NCI-H774 (cell line): ENCODE results near the gene KAZN.

Experiments used
- DNase-seq: peaks from one replicate; lab custom pipeline; 2025; lab: John Stamatoyannopoulos, UW

Gene KAZN

DNA sequence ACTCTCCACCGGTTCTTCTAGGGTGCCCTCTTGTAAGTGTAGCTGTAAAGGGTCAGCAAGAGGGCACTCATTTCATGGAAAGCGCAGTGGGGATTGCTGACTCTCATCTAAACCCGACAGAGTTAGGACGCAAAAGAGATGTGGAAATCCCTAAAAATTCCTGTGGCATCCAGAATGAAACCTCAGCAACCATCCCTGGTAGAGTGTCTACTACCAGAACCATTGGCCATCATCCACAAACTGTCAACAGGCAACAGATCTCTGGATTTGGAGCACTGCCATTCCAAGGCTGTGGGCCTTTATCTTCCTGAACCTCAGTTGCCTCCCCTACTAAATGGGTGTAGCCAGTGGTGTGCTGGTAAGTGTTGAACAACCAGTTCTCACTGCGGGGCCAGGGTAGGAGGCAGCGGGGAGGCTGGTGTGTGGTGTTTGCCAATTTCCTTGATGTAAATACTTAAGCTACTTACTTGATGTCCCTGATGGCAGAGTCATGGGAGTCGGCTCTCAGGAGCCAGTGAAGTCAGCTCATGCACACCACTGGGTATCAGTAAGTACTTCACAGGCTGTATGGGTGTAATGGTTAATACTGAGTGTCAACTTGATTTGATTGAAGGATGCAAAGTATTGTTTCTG lies 195.8 kb downstream of the KAZN start:
- DNase-seq: no peak

DNA sequence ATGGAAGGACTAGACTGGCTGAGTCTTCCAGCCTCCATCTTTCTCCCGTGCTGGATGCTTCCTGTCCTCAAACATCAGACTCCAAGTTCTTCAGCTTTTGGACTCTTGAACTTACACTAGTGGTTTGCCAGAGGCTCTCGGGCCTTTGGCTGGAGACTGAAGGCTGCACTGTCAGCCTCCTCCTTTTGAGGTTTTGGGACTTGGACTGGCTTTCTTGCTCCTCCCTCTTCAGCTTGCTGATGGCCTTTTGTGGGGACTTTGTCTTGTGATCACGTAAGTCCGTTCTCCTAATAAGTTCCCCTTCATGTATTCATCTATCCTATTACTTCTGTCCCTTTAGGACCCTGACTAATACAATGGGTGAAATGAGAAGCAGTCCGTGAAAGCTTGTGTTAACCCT lies 196.4 kb downstream of the KAZN start:
- DNase-seq: no peak

DNA sequence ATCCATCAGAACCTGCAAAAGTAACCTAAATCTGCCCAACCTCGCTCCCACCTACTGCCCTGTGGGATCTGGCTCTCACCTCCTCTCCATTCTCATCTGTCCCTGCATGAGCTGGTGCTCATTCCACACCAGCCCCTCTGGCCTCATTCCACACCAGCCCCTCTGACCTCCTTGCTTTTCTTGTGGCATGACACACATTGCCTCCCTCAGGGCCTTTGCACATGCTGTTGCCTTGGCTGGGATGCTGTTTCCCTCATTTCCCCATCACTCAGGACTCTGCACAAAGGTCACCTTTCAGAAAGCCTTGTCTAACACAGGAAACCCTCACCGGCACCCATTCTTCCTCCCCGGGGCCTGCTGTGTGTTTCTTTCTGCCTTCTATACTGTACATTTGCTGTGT lies 197.1 kb downstream of the KAZN start:
- DNase-seq: no peak

DNA sequence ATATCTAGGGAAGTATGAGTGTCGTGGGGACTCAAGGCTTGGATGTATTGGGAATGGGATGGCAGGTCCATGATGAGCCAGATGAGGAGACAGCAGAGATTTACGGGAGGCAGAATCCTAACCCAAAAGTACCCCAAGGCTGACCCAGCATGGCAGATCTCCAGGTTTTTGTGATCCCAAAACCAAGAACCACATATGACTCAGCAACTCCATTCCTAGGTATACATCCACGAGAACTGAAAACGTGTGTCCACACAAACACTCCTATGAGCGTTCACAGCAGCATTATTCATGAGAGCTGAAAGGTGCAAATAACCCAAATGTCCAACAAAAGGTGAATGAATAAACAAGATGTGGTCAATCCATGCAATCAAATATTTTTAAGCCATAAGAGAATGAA lies 201.5 kb downstream of the KAZN start:
- no peak for DNase-seq

DNA sequence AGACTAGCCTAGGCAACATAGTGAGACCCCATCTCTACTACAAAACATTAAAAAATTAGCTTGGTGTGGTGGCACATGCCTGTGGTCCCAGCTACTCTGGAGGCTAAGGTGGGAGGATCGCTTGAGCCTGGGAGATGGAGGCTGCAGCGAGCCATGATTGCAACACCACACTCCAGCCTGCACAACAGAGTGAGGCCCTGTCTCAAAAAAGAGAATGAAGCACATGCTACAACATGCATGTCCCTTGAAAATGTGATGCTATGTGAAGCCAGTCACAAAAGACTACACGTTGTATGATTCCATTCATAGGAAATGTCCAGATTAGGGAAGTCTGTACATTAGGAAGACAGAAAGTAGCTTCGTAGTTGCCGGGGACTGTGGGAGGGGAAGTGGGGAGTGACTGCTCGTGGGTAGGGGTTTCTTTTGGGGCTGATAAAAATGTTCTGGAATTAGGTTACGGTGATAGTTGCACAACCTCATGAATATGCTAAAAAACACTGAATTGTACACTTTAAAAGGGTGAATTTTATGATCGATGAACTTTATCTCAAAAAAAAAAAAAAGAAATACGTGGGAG lies 202.1 kb downstream of the KAZN start:
- no peak for DNase-seq

DNA sequence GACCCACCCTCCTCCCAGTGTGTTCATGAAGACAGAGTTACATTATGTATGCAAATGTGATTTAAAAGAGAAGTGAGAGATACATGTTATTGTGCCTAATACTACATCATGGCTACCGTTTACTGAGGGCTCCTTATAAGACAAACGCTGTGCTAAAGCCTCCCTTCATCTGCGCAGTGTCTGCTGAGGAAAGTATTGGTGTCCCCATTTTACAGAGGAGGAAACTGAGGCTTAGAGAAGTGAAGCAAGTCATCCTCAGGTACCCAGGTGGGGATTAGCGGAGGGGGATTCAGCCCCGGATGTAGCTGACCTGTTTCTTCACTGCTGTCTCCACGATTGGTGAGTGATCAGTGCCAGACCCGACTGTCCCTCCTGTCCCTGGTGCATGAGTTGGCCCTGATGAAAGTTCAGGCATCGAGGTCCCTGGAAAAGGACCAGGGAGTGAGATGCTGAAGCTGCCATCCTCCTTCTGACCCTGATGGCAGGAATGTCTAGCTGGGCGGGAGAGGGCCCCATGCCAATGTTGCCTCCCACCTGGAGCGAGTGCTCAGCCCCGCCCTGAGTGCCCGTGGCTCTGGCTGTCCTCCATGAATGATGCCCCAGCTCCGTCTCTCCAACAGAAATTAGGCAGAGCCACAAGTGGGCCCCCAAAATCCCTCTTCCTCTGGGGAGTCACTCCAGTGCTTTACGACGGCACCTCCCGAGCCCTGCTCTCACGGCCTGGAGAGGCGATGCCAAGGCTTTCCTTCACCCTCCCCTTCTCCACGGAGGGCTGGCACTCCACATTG lies 204.7 kb downstream of the KAZN start:
- no peak for DNase-seq

DNA sequence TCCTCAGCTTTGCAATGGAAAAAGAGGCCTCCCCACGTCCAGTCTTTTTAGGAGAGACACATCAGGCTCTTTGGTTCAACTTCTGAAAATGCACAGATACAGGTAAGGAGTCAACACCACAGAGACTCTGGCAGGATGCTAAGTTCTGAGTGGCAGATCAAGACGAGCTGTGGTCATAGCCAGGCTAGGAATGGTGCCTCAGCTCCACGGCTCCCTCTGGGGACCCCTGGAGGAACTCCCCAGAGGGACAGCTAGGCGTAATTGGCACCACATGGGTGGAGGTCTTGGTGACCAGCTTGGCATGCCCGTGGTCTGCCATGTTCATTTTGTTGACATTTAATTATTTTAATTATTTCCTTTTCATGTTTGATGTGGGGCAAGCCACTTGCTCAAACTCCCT lies 206.1 kb downstream of the KAZN start:
- no peak for DNase-seq

DNA sequence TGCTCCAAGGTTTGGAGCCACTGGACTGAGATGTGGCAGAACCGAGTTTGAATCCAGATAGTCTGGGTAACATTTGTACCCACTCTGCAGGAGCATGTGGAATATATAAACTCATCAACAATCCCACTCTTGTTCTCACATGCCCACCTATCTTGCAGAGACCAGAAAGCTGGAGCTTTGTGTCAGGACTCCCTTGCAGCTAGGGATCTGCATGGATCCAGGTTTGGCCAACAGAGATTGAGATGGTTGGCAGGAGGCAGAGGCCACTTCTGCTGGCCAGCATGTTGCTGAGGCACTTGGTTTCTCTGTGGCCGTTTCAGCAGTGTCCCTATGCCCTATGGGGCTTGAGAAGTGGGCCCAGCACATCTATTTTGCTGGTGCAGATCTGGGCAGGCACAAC lies 208.3 kb downstream of the KAZN start:
- no peak for DNase-seq

DNA sequence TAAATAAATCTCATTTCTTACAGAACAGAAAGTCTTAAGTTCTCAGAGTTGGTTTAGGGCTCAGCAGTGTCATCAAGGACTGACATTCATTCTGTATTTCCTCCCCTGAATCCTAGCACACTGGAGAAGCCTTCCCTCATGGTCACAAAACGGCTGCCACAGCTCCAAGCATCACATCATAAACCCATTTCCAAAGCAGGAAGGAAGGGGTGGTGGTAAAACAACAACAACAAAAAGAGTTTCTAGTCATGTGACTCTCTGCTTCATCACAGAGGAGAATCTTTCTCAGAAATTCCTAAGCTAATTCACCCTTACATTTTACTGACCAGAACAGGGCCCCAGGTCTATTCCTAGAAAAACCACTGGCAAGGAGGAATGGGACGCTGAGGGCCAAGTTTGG lies 210.3 kb downstream of the KAZN start:
- no peak for DNase-seq

DNA sequence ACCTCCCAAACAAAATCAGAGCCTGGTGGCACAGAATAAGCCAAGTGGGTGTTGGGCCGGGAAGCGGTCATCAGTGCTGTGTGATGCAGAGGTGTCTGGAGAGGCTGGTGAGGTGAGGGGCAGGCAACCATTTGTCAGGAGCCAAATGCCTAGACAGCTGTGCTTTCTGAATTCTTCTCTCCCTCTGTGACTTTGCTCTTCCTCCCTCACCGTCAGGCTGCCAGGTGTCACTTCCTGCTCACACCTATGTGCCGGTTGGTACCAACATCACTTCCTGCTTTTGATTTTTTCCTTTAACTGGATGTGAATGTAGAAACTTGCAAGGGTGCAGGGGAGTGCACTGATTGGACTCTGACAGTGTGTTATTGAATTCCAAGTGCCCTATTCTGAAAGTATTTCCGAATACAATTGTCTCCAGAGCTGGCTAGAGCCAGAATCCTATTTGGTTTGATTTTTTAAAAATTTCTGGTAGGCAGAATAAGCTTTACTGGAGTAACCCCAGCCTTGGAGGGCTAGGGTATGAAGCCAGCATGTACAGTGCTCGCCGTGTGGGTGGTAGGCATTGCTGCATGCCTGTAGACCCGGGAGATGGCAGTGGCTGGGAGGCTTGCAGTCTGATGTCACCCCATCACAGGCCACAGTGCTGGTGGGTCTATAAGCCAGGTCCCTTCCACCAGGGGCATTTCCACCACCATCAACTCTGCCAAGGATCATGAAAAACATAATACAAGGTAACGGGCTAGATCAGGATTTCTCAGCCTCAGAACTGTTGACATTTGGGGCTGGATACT lies 210.9 kb downstream of the KAZN start:
- no peak for DNase-seq

DNA sequence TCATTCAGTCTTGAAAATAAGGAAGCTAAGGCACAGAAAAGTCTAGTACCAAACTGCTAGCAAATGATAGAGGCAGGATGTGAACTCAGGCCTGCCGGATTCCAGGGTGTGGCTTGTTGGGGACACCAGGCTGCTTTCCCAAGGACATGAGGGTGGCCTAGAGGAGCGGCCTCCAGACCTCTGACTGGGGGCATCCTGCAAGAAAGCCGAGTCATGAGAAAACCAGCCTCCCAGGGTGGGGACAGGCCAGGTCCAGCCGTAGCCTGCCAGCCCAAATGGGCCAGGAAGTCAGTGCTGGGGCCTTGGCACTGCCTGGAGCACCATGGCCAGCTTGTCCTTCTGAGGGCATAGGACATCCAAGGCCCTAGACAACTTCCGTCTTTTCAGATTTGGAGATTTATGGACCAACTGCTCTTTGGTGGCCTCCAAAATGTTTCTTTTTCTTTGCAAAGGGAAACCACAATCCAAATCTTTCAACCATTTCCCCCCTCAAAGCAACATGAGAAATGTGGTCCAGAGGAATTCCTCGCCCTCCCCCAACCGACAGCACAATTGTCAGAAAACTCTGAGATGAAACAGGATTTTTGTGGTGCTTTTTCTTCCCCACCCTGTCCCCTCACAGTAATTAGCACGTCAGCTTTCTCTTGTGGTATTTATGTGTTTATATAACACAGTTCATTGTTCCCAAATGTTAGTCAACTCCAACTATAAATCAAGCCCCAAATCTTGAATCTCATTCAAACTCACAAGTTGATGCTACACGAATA lies 212.3 kb downstream of the KAZN start:
- no peak for DNase-seq

DNA sequence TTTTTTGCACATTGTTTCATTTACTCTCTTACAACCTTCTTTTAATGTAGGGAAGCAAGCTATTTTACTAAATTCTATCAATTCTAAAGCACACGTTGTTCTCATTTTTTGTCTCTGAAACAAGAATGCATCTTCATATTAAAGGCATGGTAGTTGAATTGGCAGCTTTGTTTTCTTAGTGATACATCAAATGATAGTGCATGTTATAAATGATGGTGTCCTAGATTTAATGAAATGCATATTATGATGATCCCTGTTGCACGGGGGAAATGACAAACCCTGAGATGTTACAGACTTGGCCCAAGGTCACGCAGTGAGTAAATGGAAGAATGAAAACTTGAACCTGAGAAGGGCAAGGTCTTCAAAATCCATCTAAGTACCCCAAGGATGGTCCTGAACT lies 213.1 kb downstream of the KAZN start:
- DNase-seq: no peak

DNA sequence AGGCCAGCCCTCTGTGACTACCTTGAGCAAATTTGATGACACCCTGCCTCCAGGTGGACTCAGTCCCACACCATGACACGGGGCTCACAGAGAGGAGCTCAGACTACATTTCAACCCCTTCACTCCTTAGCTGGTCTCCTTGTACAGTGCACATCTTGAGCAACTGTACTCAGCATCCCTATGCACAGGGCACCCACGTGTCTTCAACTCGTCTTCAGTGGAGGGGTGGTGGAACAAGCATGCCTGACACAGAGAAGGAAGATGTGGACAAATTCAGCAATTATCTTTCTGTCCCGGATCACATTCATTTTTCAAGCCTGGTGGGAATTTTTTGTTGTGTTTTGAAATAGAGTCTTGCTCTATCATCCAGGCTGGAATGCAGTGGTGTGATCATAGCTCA lies 213.7 kb downstream of the KAZN start:
- DNase-seq: no peak

DNA sequence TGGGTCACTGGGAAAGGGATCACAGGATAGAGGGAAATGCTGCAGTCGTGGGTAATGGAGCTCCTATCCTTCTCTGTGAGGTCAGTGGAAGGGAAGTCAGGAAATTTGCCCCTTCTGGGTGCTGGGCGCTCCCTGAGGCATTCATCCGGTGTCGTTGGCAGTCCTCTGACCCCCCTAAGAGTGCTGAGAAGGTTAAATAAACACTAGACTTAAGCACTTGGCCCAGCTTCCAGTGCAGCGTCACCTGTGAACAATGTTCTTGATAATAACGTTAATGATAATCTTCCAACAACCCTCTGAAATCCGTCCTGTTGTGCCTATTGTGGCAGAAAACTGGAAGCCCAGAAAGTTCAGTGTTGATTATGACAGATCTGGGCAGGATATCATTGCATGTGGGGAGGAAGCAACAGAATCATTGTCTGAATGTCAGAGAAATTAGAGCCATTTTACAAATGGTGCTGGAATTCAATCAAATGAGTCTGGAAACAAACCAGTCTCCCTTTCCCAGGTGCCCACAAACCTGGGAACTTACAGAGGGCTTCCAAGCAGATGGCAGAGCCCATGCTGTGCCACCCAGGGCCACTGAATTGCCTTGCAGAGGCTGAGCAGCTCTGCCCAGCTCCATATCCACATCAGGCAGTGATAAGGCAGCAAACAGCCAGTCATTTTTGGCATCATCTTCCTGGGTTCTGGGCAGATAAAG lies 216.8 kb downstream of the KAZN start:
- DNase-seq: no peak

DNA sequence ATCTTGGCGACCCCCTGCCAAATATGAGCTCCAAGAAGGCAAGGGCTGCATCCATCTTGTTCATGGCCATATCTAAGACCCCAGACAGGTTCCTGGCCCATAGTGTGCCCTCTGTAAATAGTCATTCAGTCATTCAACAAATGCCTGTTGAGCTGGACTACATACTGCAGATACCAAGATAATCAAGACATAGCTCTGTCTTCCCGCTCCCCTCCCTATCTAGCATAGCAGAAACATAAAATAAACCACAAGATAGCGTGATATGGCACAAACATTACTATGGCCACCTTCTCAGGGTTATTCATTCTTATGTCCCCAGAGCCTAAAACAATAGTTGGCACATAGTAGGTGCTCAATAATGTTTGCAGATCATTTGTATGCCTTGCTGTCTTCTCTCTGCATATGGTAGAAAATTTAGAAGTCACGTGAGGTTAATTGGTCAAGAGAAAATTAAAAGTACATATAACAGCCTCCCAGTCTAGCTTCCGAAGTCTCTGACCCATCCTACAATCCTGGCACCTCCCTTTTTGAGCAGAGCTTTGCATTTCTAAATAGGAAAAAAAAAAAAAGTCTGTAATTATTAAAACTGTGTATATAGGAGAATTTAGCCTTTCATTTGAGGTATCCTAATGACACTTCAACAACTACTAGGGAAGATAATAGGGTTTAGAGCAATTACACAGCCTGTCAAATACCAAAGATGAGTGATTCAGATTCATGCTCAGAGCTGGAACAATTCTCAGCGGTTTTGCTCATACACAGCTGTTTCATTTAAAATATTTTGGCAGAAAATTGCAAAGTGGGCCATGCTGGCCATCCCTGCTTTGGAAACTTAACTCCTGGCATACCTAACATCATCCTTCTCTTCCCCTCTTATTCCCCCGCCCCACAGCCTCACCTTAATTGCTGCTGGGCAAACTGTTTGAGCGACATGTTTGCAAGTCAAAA lies 219.0 kb downstream of the KAZN start:
- DNase-seq: no peak

DNA sequence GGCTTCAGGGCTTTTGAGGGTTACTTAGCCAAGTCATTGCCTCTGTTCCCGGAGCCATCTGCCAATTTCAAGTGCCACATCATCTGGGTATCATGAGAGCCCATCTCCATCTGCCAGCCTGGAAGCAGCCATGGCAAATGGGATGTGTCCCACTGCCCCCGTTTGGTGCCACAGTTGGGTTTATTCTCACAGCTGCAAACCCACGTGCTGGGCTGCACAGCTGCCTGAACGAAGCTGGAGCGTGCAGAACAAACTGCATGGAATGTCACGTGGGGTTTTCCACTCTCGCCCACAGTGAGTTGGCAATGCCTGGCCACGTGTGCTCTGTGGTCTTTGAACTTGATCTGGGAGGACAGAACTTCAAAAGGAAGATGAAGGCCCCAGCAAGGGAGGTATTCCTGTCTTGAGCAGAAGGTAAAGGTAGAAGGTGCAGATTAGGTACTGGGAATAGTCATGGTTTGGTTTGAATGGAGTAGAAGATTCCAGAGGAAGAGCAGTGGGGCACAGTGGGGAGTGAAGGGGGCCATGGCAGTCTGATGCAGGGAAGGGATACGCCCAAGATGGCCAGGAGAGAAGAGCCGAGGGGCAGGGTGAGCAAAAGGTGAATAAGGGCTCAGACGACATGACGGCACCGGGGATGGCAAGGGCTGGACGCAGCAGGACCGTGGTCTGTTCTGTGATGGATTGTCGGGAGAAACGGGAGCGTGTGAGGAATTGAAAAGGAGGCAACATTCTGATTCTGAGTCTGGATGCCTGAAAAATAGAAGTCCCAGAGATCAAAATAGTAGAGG lies 222.0 kb downstream of the KAZN start:
- DNase-seq: no peak

DNA sequence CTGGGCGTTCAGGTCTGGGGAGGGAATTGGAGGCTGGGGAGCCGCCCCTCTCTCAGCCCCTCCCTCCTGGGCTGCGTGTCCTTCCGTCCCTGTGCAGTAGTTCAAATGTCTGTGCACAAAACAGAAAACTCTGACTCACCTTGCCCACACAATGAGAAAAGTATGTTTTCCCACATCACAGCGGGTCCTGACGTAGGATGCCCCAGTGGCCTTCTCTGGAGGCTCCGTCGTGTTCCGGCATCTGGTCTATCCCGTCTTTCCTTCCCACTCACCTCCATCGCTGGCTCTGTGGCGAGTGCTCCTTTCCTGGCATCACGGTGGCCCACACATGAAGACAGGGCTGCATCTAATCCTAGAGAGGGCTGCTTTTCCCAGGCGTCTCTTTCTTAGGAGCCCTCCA lies 224.0 kb downstream of the KAZN start:
- DNase-seq: no peak

DNA sequence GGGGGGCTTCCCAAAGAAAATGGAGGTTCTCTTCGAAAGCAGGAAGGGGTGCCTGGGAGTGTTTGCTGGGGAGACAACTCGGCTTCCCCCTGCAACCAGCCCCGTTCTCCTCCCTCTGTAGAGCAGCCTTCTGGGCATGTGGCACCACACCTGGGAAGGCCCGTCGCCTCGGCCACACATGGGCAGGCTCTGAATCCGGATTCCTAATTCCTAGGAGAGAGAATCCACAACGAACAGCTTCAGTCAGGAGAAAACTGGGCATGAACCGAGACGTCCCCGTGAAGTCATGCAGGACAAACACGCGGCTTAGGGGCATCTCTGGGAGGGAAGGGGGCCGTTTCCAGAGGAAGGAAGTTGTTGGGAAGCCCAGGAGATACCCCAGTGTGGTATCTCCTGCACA lies 224.5 kb downstream of the KAZN start:
- no peak for DNase-seq

DNA sequence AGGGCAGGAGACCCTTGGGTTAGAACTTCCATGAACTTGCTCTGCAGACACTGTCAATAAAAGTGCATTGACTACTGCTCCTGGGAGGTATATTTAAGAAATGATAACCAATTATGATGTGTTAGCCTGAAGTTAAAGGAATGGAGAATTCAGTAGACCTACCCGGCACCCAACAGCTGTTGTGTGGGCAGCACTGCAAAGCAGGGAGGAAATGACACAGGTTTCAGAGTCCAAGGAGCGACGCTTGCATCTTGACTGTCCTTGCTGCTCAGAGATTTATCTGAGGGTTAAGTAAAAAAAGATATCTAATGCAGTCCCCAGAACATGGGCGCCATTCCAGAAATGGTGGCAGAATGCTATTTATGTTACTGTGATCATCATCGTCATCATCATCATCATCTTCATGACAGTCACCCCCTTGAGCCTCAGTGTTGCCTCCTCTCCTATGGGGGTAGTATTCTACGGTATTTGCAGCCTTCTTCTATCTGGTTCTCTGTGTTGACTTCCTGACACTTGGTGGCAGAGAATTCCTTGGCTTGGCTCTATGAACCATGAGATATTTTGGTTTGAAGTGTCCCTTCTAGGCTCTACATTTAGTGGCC lies 225.9 kb downstream of the KAZN start:
- DNase-seq: no peak
